MM.1S (cell line): ENCODE measurements around the gene ISG20.

ENCODE experiments used
- DNase-seq: peaks from one replicate; pipeline ENCODE4 v3.0.0-alpha.2; 2015
- H2AFZ ChIP-seq: fragments of 300-600 bp; sonication (generic); 2 replicates; pipeline ENCODE4 v1.6.0; 2016; ENCODE audit warnings: antibody characterized with exemption, low read length
- H3F3A ChIP-seq: fragments of 300-600 bp; sonication (generic); 2 replicates; pipeline ENCODE4 v1.6.1; 2016; ENCODE audit warnings: mild to moderate bottlenecking, antibody characterized with exemption, low read length, moderate library complexity, mixed read lengths; ENCODE audit not compliant: insufficient read depth
- H3K27ac ChIP-seq: fragments of 300-600 bp; sonication (generic); 2 replicates; pipeline ENCODE4 v1.5.1; 2016; ENCODE audit warnings: mild to moderate bottlenecking, low read length
- H3K27me3 ChIP-seq: fragments of 300-600 bp; sonication (generic); replicated peaks from 2 replicates; pipeline ENCODE4 v1.6.0; 2016; ENCODE audit warnings: low read length; ENCODE audit not compliant: insufficient read depth
- H3K36me3 ChIP-seq: fragments of 300-600 bp; sonication (generic); replicated peaks from 2 replicates; pipeline ENCODE4 v1.6.1; 2016; ENCODE audit warnings: mild to moderate bottlenecking, low read length, mixed read lengths; ENCODE audit not compliant: insufficient read depth
- H3K4me1 ChIP-seq: fragments of 300-600 bp; sonication (generic); 2 replicates; pipeline ENCODE4 v1.6.1; 2016; ENCODE audit warnings: low read length, mixed read lengths
- H3K4me2 ChIP-seq: fragments of 300-600 bp; sonication (generic); 2 replicates; pipeline ENCODE4 v1.6.0; 2016; ENCODE audit warnings: low read depth, low read length
- H3K4me3 ChIP-seq: fragments of 300-600 bp; sonication (generic); 2 replicates; pipeline ENCODE4 v1.5.1; 2016; ENCODE audit warnings: low read length, mixed read lengths
- H3K79me2 ChIP-seq: fragments of 300-600 bp; sonication (generic); 2 replicates; pipeline ENCODE4 v1.6.1; 2016; ENCODE audit warnings: mixed run types, low read length, mixed read lengths
- H3K9ac ChIP-seq: fragments of 300-600 bp; sonication (generic); 2 replicates; pipeline ENCODE4 v1.6.1; 2016; ENCODE audit warnings: low read length, mixed read lengths
- H3K9me2 ChIP-seq: fragments of 300-600 bp; sonication (generic); replicated peaks from 2 replicates; pipeline ENCODE4 v1.6.1; 2016; ENCODE audit warnings: mild to moderate bottlenecking, low read length, mixed read lengths; ENCODE audit not compliant: insufficient read depth
- H3K9me3 ChIP-seq: fragments of 300-600 bp; sonication (generic); replicated peaks from 2 replicates; pipeline ENCODE4 v1.6.1; 2016; ENCODE audit warnings: mild to moderate bottlenecking, low read length, mixed read lengths; ENCODE audit not compliant: insufficient read depth
- H4K20me1 ChIP-seq: fragments of 300-600 bp; sonication (generic); 2 replicates; pipeline ENCODE4 v1.6.1; 2016; ENCODE audit warnings: mild to moderate bottlenecking, low read length, moderate library complexity, mixed read lengths; ENCODE audit not compliant: insufficient read depth
- CTCF ChIP-seq: fragments of 300-600 bp; sonication (generic); IDR thresholded peaks from 2 replicates; pipeline ENCODE4 v1.5.1; 2016; ENCODE audit warnings: antibody characterized with exemption, low read length, mixed read lengths
- EZH2 ChIP-seq: fragments of 300-600 bp; sonication (generic); optimal IDR thresholded peaks from 2 replicates; pipeline ENCODE3; 2017; ENCODE audit warnings: low read depth, mild to moderate bottlenecking, antibody characterized with exemption, low read length, mixed read lengths
- EZH2phosphoT487 ChIP-seq: fragments of 300-600 bp; sonication (generic); IDR thresholded peaks from 2 replicates; pipeline ENCODE4 v1.6.1; 2018; ENCODE audit warnings: antibody characterized with exemption, low read length

The ISG20 gene

GRCh38 chr15:88680241-88681001 is 41.6 kb downstream of the ISG20 start:
- Histone ChIP-seq H3K4me2 (no peak overlapping the region), H3K79me2 (no peaks in the 10 kb centered on the region), H2AFZ (no peak overlapping the region), H3K9me3 (no peaks in the 10 kb centered on the region), H3F3A (0 out of 2 replicates have a peak, but pooled peaks cover 5% of the 10 kb centered on the region), H3K36me3 (no peaks in the 10 kb centered on the region), H3K4me1 (peaks cover 15% of the 10 kb centered on the region), H3K9ac (no peak overlapping the region), H3K27ac (no peak overlapping the region), H3K4me3 (no peak overlapping the region), H3K27me3 (no peaks in the 10 kb centered on the region), H3K9me2 (no peaks in the 10 kb centered on the region), H4K20me1 (no peaks in the 10 kb centered on the region)
- TF ChIP-seq EZH2phosphoT487 (no peak), EZH2 (no peak), CTCF (no peak)
- no peak for DNase-seq

DNA sequence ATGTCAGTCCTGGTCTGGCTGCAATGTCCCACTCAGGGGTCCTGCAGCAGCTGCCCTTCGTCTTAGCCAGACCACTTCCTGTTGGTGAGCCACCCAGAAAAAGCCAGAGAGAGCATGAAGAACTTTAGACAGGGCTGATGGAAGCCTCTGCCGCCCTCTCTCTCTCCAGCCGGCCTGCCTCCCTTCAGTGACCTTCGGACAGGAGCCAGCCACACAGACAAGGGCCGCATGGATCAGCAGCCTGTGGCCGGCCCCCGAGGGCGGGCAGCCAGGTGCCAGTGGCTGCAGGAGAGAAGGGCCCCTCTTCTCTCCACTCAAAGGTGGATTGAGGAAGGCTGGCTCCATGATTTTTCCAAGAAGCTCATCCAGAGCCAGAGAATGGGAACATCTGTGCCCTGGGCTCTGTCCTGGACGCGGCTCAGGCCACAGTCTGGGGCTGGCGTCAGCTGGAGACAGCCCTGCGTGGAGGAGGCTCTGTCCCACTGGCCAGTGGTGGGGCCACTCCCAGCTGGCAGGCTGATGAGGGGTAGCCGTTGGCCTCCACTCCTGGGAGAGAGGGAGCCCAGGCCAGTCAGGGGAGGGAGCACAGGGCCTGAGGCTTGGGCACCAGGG is 42.9 kb downstream of the ISG20 start:
- no peak overlapping the region for H2AFZ ChIP-seq
- H3F3A ChIP-seq = 0 out of 2 replicates have a peak, but pooled peaks cover 5% of the 10 kb centered on the region
- no peaks in the 10 kb centered on the region for H3K9me3 ChIP-seq
- no peaks in the 10 kb centered on the region for H3K36me3 ChIP-seq
- peaks cover 15% of the 10 kb centered on the region for H3K4me1 ChIP-seq
- no peaks in the 10 kb centered on the region for H4K20me1 ChIP-seq
- H3K27me3 ChIP-seq = no peaks in the 10 kb centered on the region
- H3K9me2 ChIP-seq = no peaks in the 10 kb centered on the region
- DNase-seq = no peak
- H3K4me2 ChIP-seq = no peak overlapping the region
- H3K4me3 ChIP-seq = no peak overlapping the region
- H3K79me2 ChIP-seq = no peaks in the 10 kb centered on the region
- no peak overlapping the region for H3K27ac ChIP-seq
- TF ChIP-seq CTCF (no peak), EZH2 (no peak), EZH2phosphoT487 (no peak)
- H3K9ac ChIP-seq = no peak overlapping the region

DNA sequence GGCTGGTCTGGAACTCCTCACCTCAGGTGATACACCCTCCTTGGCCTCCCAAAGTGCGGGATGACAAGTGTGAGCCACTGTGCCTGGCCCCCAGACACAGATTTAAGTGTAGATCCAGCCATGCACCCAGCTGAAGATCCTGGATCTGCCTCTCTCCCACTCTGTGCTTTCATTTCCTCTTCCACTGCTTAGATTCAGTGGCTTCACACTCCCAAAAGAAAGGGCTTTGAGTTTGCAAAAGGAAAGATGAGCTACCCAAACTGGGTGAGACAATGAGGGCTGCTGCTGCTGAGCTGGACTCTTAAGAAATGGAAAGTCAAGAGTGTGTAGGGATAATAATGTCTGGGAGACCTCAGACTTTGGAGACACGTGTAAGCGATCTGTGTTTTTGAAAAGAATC is 45.5 kb downstream of the ISG20 start:
- Histone ChIP-seq H3K9me3 (no peaks in the 10 kb centered on the region), H4K20me1 (no peaks in the 10 kb centered on the region), H3F3A (0 out of 2 replicates have a peak, but pooled peaks cover 5% of the 10 kb centered on the region), H3K27ac (no peak overlapping the region), H3K27me3 (no peaks in the 10 kb centered on the region), H3K4me2 (no peak overlapping the region), H3K79me2 (no peaks in the 10 kb centered on the region), H3K36me3 (no peaks in the 10 kb centered on the region), H3K9me2 (no peaks in the 10 kb centered on the region), H3K4me3 (no peak overlapping the region), H2AFZ (no peak overlapping the region), H3K9ac (no peak overlapping the region), H3K4me1 (peaks cover 15% of the 10 kb centered on the region)
- TF ChIP-seq CTCF = no peak
- TF ChIP-seq EZH2 = no peak
- no peak for TF ChIP-seq EZH2phosphoT487
- no peak for DNase-seq
